Non-pigmented ciliary epithelial cell (primary cell): Measurements from ENCODE around the gene NCOA7.

Experiments
- DNase-seq: peaks from one replicate; pipeline ENCODE4 v3.0.0-alpha.2; 2010; ENCODE audit warnings: low read depth

NCOA7 gene

GRCh38 chr6:125811259-125811658 lies 20.5 kb downstream of the NCOA7 start:
- DNase-seq, result no peak

- peak; percentile 96 for DNase-seq
Observed at GRCh38 chr6:125812394-125813292, 21.9 kb downstream of the NCOA7 start.

- no peak for DNase-seq
Observed at GRCh38 chr6:125814481-125814880, 23.7 kb downstream of the NCOA7 start.

- no peak for DNase-seq
Observed at GRCh38 chr6:125815080-125815910, 24.5 kb downstream of the NCOA7 start.

GRCh38 chr6:125816828-125817280 lies 26.1 kb downstream of the NCOA7 start:
- no peak for DNase-seq

- DNase-seq, result no peak
Observed at GRCh38 chr6:125818225-125818657, 27.5 kb downstream of the NCOA7 start.

- DNase-seq, result no peak
Observed at GRCh38 chr6:125818772-125819260, 28.1 kb downstream of the NCOA7 start.

GRCh38 chr6:125819535-125820326 lies 29.0 kb downstream of the NCOA7 start:
- no peak for DNase-seq

- no peak for DNase-seq
Observed at GRCh38 chr6:125821825-125822281, 31.1 kb downstream of the NCOA7 start.

- no peak for DNase-seq
Observed at GRCh38 chr6:125823180-125823579, 32.4 kb downstream of the NCOA7 start.

- DNase-seq, result no peak
Observed at GRCh38 chr6:125824946-125825771, 34.4 kb downstream of the NCOA7 start.

GRCh38 chr6:125826695-125827463 lies 36.1 kb downstream of the NCOA7 start:
- no peak for DNase-seq

- DNase-seq, result no peak
Observed at GRCh38 chr6:125827788-125828320, 37.1 kb downstream of the NCOA7 start.

GRCh38 chr6:125828476-125829039 lies 37.8 kb downstream of the NCOA7 start:
- DNase-seq, result no peak

- DNase-seq, result no peak
Observed at GRCh38 chr6:125829433-125829832, 38.7 kb downstream of the NCOA7 start.

- DNase-seq, result no peak
Observed at GRCh38 chr6:125831659-125832058, 40.9 kb downstream of the NCOA7 start.

- no peak for DNase-seq
Observed at GRCh38 chr6:125832391-125833117, 41.8 kb downstream of the NCOA7 start.

- no peak for DNase-seq
Observed at GRCh38 chr6:125834348-125834747, 43.6 kb downstream of the NCOA7 start.
